Mononuclear cell (primary cell): Measurements from ENCODE around the gene SEC23IP. TPM values are rescaled to one million over a fixed set of nuclear protein-coding genes. Genes with fewer than 3 reads are reported as not detected.

Experiments used
- total RNA-seq: library from RNA; depleted of rRNA; stranded (reverse); fragments of >200 nt; gene quantifications from one replicate; pipeline ENCODE4 v1.2.3, GENCODE V29; 2012

Gene SEC23IP
- total RNA-seq, 1 donor: 17.8 TPM

Other genes starting within 250 kb of the SEC23IP start
- 13.2 TPM for gene BAG3, start 241.3 kb upstream of the SEC23IP start, total RNA-seq
- 8.1 TPM for gene INPP5F, start 166.7 kb upstream of the SEC23IP start, total RNA-seq
- 29.6 TPM for gene MCMBP, start 19.9 kb upstream of the SEC23IP start, total RNA-seq